DOHH2 (cell line): Measurements from ENCODE around the gene UBE2I.

Source experiments
- H3F3A ChIP-seq: fragments of 200-600 bp; sonication (generic), shearing (Covaris generic); 2 replicates; pipeline ENCODE4 v1.6.0; 2016; ENCODE audit warnings: antibody characterized with exemption, mild to moderate bottlenecking; ENCODE audit not compliant: control insufficient read depth, insufficient read depth
- H3K27ac ChIP-seq: fragments of 200-600 bp; sonication (generic); 2 replicates; pipeline ENCODE4 v1.5.1; 2014; ENCODE audit warnings: low read depth, mild to moderate bottlenecking, low read length, moderate library complexity
- H3K27me3 ChIP-seq: fragments of 200-600 bp; sonication (generic); 2 replicates; pipeline ENCODE4 v1.6.1; 2014; ENCODE audit warnings: mild to moderate bottlenecking, low read length, mixed read lengths; ENCODE audit not compliant: control insufficient read depth
- H3K36me3 ChIP-seq: fragments of 200-600 bp; sonication (generic); 2 replicates; pipeline ENCODE4 v1.6.1; 2014; ENCODE audit warnings: mild to moderate bottlenecking, low read length, moderate library complexity, mixed read lengths; ENCODE audit not compliant: control insufficient read depth
- H3K4me1 ChIP-seq: fragments of 200-600 bp; sonication (generic); 2 replicates; pipeline ENCODE4 v1.6.1; 2014; ENCODE audit warnings: mild to moderate bottlenecking, low read length, mixed read lengths; ENCODE audit not compliant: control insufficient read depth
- H3K4me2 ChIP-seq: fragments of 200-600 bp; sonication (generic); 2 replicates; pipeline ENCODE4 v1.6.0; 2014; ENCODE audit warnings: mild to moderate bottlenecking, low read length, moderate library complexity
- H3K4me3 ChIP-seq: fragments of 200-600 bp; sonication (generic); 2 replicates; pipeline ENCODE4 v1.5.1; 2014; ENCODE audit warnings: mild to moderate bottlenecking, low read length, mixed read lengths
- H3K79me2 ChIP-seq: fragments of 200-600 bp; sonication (generic); 2 replicates; pipeline ENCODE4 v1.6.1; 2014; ENCODE audit warnings: mild to moderate bottlenecking, low read length, mixed read lengths; ENCODE audit not compliant: control insufficient read depth
- H3K9me2 ChIP-seq: fragments of 200-600 bp; sonication (generic); replicated peaks from 2 replicates; pipeline ENCODE4 v1.6.1; 2014; ENCODE audit warnings: mild to moderate bottlenecking, low read length, mixed read lengths; ENCODE audit not compliant: control insufficient read depth
- H3K9me3 ChIP-seq: fragments of 200-600 bp; sonication (generic); 2 replicates; pipeline ENCODE4 v1.6.1; 2014; ENCODE audit warnings: antibody characterized with exemption, low read length, mixed read lengths; ENCODE audit not compliant: control insufficient read depth, insufficient read depth
- H4K20me1 ChIP-seq: fragments of 200-600 bp; sonication (generic); 2 replicates; pipeline ENCODE4 v1.6.0; 2014; ENCODE audit warnings: low read depth, mild to moderate bottlenecking, antibody characterized with exemption, low read length, moderate library complexity; ENCODE audit not compliant: control insufficient read depth, insufficient read depth
- CTCF ChIP-seq: fragments of 200-600 bp; sonication (generic); IDR thresholded peaks from one replicate; pipeline ENCODE4 v1.5.1; 2014; ENCODE audit warnings: antibody characterized with exemption, mild to moderate bottlenecking, low read depth, low read length; ENCODE audit not compliant: poor library complexity, severe bottlenecking
- EZH2phosphoT487 ChIP-seq: fragments of 200-600 bp; sonication (generic); IDR thresholded peaks from 2 replicates; pipeline ENCODE4 v1.6.1; 2017; ENCODE audit warnings: borderline replicate concordance, mild to moderate bottlenecking, antibody characterized with exemption, low read length, moderate library complexity, mixed read lengths

The UBE2I gene

GRCh38 chr16:1311212-1311737 lies 1.8 kb downstream of the UBE2I start:
- H3K27ac ChIP-seq = no peak overlapping the region
- peaks cover 22% of the 10 kb centered on the region for H3K4me1 ChIP-seq
- H3K4me2 ChIP-seq = peak overlapping the region; percentile 92
- peaks cover 35% of the 10 kb centered on the region for H4K20me1 ChIP-seq
- no peaks in the 10 kb centered on the region; the same call in 1 of the 2 replicates for H3K9me3 ChIP-seq
- TF ChIP-seq CTCF (no peak), EZH2phosphoT487 (no peak)
- H3K27me3 ChIP-seq = no peaks in the 10 kb centered on the region
- H3K79me2 ChIP-seq = peaks cover 65% of the 10 kb centered on the region
- peaks cover 62% of the 10 kb centered on the region for H3K36me3 ChIP-seq
- H3K4me3 ChIP-seq = peak overlapping the region; percentile 93
- no peaks in the 10 kb centered on the region for H3K9me2 ChIP-seq
- H3F3A ChIP-seq = no peaks in the 10 kb centered on the region; the same call in 1 of the 2 replicates

GRCh38 chr16:1311738-1312466 lies 2.5 kb downstream of the UBE2I start:
- peaks cover 35% of the 10 kb centered on the region for H4K20me1 ChIP-seq
- no peaks in the 10 kb centered on the region; the same call in 1 of the 2 replicates for H3F3A ChIP-seq
- no peaks in the 10 kb centered on the region for H3K27me3 ChIP-seq
- peak overlapping the region; percentile 92 for H3K4me2 ChIP-seq
- H3K9me2 ChIP-seq = no peaks in the 10 kb centered on the region
- no peak overlapping the region for H3K27ac ChIP-seq
- peak overlapping the region; percentile 93 for H3K4me3 ChIP-seq
- TF ChIP-seq CTCF (no peak), EZH2phosphoT487 (no peak)
- peaks cover 71% of the 10 kb centered on the region for H3K79me2 ChIP-seq
- peaks cover 19% of the 10 kb centered on the region for H3K4me1 ChIP-seq
- H3K36me3 ChIP-seq = peaks cover 69% of the 10 kb centered on the region
- H3K9me3 ChIP-seq = no peaks in the 10 kb centered on the region; the same call in 1 of the 2 replicates

GRCh38 chr16:1312467-1312816 lies 3.0 kb downstream of the UBE2I start:
- no peak overlapping the region for H3K4me3 ChIP-seq
- H3K27me3 ChIP-seq = no peaks in the 10 kb centered on the region
- H3K27ac ChIP-seq = no peak overlapping the region
- H3K79me2 ChIP-seq = peaks cover 76% of the 10 kb centered on the region
- no peaks in the 10 kb centered on the region for H3K9me2 ChIP-seq
- no peak for TF ChIP-seq CTCF
- no peak for TF ChIP-seq EZH2phosphoT487
- peaks cover 39% of the 10 kb centered on the region for H4K20me1 ChIP-seq
- H3K4me2 ChIP-seq = peak overlapping the region; percentile 92; the same call in 1 of the 2 replicates
- no peaks in the 10 kb centered on the region; the same call in 1 of the 2 replicates for H3F3A ChIP-seq
- H3K4me1 ChIP-seq = peaks cover 19% of the 10 kb centered on the region
- H3K36me3 ChIP-seq = peaks cover 74% of the 10 kb centered on the region
- H3K9me3 ChIP-seq = no peaks in the 10 kb centered on the region; the same call in 1 of the 2 replicates
